ENCODE measurements around the gene TOP2B.

TOP2B gene

DNA sequence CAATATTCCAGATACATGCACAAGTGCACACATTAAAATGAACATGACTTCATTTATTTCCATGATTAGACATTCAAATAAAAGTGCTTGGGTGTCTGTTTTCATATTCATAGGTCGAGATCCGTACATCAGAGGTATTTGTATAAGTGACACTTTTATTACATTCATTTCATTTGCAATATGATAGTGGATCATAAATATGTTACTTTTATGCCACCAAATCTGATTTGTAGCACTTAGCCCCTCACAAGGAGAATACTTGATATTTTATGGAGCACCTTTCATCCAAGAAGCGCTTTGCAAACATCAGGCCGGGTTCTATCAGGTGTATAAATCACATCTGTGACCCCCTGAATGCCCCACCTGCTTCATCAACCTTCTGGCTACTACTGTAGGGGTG is 100.6 kb downstream of the TOP2B start:
- FAIRE-seq = no peak
- no peak for DNase-seq (ENCODE audit: insufficient read length, low spot score)

- FAIRE-seq (no peak), DNase-seq (ENCODE audit: insufficient read length, low spot score) (no peak)
Measured at GRCh38 chr3:25563601-25564000, 101.1 kb downstream of the TOP2B start.

DNA sequence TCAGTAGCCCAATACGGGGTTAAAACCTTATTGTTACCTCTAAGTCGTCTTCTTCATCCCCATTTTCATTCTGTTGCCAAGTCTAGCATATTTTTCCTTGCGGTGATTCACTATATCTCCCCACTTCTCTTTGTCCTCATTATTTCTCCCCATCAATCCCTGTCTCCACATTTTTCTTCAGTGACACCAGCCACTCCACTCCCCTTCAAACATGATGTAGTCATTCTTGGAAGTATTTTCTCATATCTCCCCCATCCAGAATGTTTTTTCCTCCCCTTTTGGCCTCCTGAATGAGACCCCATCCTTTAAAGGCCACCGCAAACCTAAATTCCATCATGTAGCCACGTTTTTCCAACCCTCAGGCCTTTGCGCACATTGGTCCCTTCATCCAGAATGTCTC is 105.9 kb downstream of the TOP2B start:
- FAIRE-seq (no peak), DNase-seq (ENCODE audit: insufficient read length, low spot score) (no peak)

DNA sequence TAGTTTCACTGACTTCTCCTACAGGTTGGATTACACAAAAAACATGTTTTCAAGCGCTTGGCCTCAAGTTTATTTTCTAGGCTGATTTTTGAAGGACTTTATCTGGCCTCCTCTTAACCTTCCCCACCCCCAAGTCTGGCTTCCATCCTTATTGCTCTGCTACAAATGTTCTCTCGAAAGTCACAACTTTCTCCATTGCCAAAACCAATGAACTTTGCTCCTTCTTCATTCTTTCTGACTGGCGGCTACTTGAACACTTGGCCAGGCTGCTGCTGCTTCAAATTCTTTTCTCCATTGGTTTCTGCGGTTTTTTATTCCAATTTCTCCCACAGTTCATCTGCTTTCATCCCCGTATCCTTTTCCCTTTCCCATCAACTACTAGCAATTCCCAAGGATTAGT is 106.6 kb downstream of the TOP2B start:
- FAIRE-seq (no peak), DNase-seq (ENCODE audit: insufficient read length, low spot score) (no peak)

DNA sequence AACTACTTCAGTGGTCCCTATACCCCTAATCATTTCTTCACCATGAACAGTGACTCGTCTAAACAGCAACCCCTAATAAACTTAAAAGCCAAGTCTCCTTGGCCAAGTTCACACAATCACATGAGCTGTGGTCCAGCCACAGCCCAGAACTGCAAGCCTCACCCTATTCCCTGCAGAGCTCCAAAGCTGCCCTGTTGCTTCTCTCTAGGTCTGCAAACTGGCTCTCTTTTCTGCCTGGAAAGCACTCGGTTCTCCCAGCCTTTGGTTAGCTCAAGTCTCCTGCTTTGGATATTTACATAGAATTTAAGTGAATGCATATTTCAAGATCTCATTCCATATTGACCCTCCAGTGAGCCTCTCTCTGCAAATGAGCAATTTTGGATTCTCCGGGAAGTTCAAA is 107.0 kb downstream of the TOP2B start:
- DNase-seq (ENCODE audit: insufficient read length, low spot score) = no peak

DNA sequence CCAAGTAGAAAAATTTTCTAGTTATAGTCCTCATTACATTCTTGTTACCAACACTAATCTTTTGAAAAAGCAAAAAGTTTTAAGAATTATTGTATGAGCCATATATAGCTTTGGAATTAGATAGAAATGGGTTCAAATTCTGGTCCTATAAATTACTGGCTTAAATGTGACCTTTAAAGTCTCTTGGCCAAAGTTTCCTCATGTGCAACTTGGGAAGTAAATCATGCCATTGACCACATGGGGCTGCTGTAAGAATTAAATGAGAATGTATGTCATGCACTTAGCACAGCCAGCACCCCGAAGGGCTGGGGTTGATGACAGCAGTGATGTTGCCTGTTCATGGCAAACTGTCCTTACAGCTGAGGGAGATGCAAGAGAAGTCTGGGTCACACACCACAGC is 108.3 kb downstream of the TOP2B start:
- no peak for DNase-seq (ENCODE audit: insufficient read length, low spot score)
- no peak for FAIRE-seq

More for the DNA sequence above, 107.0 kb downstream of the TOP2B start:
- FAIRE-seq = no peak

GRCh38 chr3:25555695-25556437 is 108.8 kb downstream of the TOP2B start:
- no peak for FAIRE-seq
- no peak for DNase-seq (ENCODE audit: insufficient read length, low spot score)

DNA sequence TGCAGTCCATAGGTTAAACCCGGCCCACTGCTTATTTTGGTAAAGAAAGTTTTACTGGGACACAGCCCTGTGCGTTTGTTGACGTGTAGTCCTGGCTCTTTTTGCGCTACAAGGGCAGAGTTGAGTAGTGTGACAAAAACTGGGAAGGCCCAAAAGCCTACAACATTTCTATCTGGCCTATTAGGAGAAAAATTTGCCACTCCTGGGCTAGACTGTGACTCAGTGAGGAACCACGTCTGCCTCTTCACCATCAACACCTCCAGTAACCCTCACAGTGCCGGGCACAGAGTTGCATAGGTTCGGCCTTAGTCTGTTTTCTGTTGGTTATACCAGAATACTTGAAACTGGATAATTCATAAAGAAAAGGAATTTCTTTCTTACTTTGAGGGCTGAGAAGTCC is 110.3 kb downstream of the TOP2B start:
- FAIRE-seq (no peak), DNase-seq (ENCODE audit: insufficient read length, low spot score) (no peak)

- no peak for DNase-seq (ENCODE audit: insufficient read length, low spot score)
- FAIRE-seq = no peak
Measured at GRCh38 chr3:25552251-25552650, 112.5 kb downstream of the TOP2B start.

- FAIRE-seq (no peak), DNase-seq (ENCODE audit: insufficient read length, low spot score) (no peak)
Measured at GRCh38 chr3:25548836-25549235, 115.9 kb downstream of the TOP2B start.

DNA sequence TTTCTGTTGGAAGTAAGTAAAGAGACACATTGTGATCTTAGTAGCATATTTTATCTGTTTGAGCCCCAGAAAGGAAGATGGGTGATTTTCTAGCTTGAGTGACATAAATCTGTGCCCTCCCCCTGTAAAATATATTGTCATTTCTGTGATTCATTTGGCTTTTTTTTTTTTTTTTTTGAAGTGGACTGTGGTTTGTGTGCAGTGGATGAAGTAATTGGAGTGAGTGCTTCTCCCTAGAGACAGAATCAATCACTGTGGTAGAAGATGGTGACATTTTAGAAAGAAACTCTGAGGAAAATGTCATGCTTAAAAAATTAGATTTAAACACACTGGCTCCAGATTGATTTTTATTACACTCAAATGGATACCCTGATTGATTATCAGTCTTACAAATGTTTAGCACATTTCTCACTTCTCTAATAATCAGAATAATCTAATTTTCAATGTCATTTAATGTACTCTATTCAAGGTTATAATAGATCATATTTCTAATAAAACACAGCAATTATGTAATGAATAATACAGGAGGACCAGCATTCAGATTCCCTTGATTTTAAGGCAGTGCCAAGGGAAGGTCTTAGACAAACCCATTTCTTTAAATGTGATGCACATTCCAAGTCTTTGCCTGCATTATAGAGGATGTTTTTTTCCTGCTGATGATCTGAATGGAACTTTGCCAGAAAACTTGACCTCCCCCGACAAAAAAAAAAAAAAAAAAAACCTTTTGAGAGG is 116.6 kb downstream of the TOP2B start:
- DNase-seq (ENCODE audit: insufficient read length, low spot score) (no peak), FAIRE-seq (no peak)

Measured in GM19239 (cell line).